CD4-positive, CD25-positive, alpha-beta regulatory T cell (primary cell): Measurements from ENCODE around the gene LMO7. TPM values are rescaled to one million over a fixed set of nuclear protein-coding genes. Genes with fewer than 3 reads are reported as not detected.

Experiments
- ATAC-seq, 2 donors: fragments of 150-1000 bp; cut with Tn5 transposase; one replicate each; pipeline ENCODE4 v1.10.0; 2021; ENCODE audit warnings: low read depth in 2 of 2, moderate number of reproducible peaks in 2 of 2, moderate library complexity in 1 of 2
- DNase-seq, 3 donors: peaks; one replicate each; pipeline versions ENCODE4 v3.0.0 to v3.0.0-alpha.2; 2012 to 2022; ENCODE audit warnings: mixed read lengths in 1 of 3
- H3K27ac ChIP-seq: one replicate; pipeline ENCODE4 v1.7.0; 2013; ENCODE audit warnings: mild to moderate bottlenecking, low read length; ENCODE audit not compliant: insufficient read depth, poor library complexity, severe bottlenecking
- H3K27me3 ChIP-seq: one replicate; pipeline ENCODE4 v1.7.0; 2013; ENCODE audit warnings: low read length; ENCODE audit not compliant: control insufficient read depth, insufficient read depth
- H3K36me3 ChIP-seq: one replicate; pipeline ENCODE4 v1.7.0; 2013; ENCODE audit warnings: mild to moderate bottlenecking, low read length, moderate library complexity; ENCODE audit not compliant: control insufficient read depth, insufficient read depth
- H3K4me1 ChIP-seq: 2 replicates; pipeline ENCODE4 v1.7.0; 2013; ENCODE audit warnings: mild to moderate bottlenecking, low read length; ENCODE audit not compliant: insufficient read depth, control insufficient read depth, poor library complexity, severe bottlenecking
- H3K4me3 ChIP-seq: one replicate; pipeline ENCODE4 v1.7.0; 2013; ENCODE audit warnings: low read depth, mild to moderate bottlenecking, low read length, moderate library complexity
- H3K9me3 ChIP-seq, 2 experiments: 1 replicate in 1 of 2; 2 replicates in 1 of 2; pipeline ENCODE4 v1.7.0; 2013; ENCODE audit warnings: low read length in 2 of 2, mild to moderate bottlenecking in 1 of 2, moderate library complexity in 1 of 2; ENCODE audit not compliant: control insufficient read depth in 2 of 2
- H3K27ac Mint-ChIP-seq, 3 donors: one replicate each; pipeline ENCODE4 v1.8.0; 2020 to 2022; ENCODE audit warnings: mild to moderate bottlenecking in 3 of 3, mixed read lengths in 3 of 3, moderate library complexity in 2 of 3
- H3K27me3 Mint-ChIP-seq: one replicate; pipeline ENCODE4 v1.8.0; 2022; ENCODE audit warnings: mild to moderate bottlenecking, mixed read lengths
- H3K36me3 Mint-ChIP-seq: one replicate; pipeline ENCODE4 v1.8.0; 2020; ENCODE audit warnings: mixed read lengths
- H3K4me1 Mint-ChIP-seq, 4 donors: one replicate each; pipeline ENCODE4 v1.8.0; 2020 to 2022; ENCODE audit warnings: mixed read lengths in 4 of 4, mild to moderate bottlenecking in 1 of 4
- H3K4me3 Mint-ChIP-seq, 4 donors: one replicate each; pipeline ENCODE4 v1.8.0; 2020 to 2022; ENCODE audit warnings: mild to moderate bottlenecking in 4 of 4, mixed read lengths in 4 of 4, moderate library complexity in 3 of 4
- H3K9me3 Mint-ChIP-seq, 7 donors: one replicate each; pipeline ENCODE4 v1.8.0; 2020 to 2022; ENCODE audit warnings: mixed read lengths in 7 of 7, mild to moderate bottlenecking in 3 of 7, moderate library complexity in 2 of 7
- polyA plus RNA-seq, 4 donors: library from polyadenylated mRNA; unstranded; fragments of 300-500 nt; fragmentation: Illumina TruSeq; gene quantifications; one replicate each; pipeline ENCODE4 v1.2.3, GENCODE V29; 2021
- total RNA-seq: library from RNA; stranded (reverse); gene quantifications from one replicate; pipeline ENCODE4 v1.2.3, GENCODE V29; 2022

Gene LMO7
- total and polyA plus RNA-seq, 5 donors from 2014 or later: 4.2 to 22.5 (median 10.6) TPM

DNA sequence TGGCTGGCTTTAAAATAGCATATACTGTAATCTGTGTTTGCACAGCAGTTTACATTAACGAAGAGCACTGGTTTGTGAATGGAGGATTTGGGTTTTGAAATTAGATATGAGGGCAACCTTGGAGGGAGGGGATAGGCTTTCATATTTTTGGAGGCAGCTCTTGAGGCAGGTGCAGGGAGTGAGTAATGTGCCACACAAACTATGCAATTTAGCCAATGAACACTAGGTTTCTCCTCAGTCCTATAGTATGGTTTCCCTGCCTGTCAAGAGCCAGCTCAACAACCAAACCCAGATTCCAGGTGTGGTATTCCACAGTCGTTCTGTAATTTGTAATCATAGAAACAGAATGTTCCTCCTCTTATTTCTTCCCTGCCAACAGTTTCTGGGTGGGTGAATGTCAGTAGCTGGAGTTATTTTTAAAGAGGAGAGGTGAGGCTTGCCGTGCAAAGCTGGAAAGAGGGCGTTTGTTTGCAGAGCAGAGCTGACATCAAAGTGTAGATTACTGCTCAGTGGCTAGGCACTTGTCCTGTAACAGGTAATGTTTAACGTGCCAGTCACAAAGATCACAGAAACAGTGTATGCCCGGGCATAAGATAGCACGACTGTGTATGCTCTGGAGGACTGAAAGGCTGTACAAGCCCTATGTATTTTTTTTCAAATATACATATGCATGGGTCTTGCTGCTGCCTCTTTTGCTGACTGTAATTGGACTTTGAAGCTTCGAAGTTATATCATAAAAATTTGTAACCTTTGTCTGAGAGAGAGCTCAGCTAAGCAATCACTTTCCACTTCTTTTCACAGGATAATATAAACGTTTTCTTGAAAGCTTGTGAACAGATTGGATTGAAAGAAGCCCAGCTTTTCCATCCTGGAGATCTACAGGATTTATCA lies 124.2 kb downstream of the LMO7 start:
- DNase-seq (peak in 2 of 3 donors; percentile 29 to 35), ATAC-seq (peak; percentile 50 to 65)
- H3K27me3 Mint-ChIP-seq: no peaks in the 10 kb centered on the region
- H3K27ac ChIP-seq: peak overlapping the region; percentile 60
- H3K4me1 Mint-ChIP-seq: peaks cover 17 to 74% (median 43%) of the 10 kb centered on the region in 4 donors
- no peaks in the 10 kb centered on the region for H3K36me3 Mint-ChIP-seq
- H3K4me3 Mint-ChIP-seq: peak overlapping the region; percentile 85 to 90 (median 87)
- H3K9me3 Mint-ChIP-seq: peaks cover 0 to 1% (median 0%) of the 10 kb centered on the region in 7 donors
- H3K27me3 ChIP-seq: no peaks in the 10 kb centered on the region
- H3K27ac Mint-ChIP-seq: peak overlapping the region; percentile 67 to 90 (median 88)
- no peaks in the 10 kb centered on the region for H3K9me3 ChIP-seq
- no peaks in the 10 kb centered on the region for H3K36me3 ChIP-seq
- H3K4me1 ChIP-seq: peaks cover 26% of the 10 kb centered on the region
- peak overlapping the region; percentile 75 for H3K4me3 ChIP-seq

DNA sequence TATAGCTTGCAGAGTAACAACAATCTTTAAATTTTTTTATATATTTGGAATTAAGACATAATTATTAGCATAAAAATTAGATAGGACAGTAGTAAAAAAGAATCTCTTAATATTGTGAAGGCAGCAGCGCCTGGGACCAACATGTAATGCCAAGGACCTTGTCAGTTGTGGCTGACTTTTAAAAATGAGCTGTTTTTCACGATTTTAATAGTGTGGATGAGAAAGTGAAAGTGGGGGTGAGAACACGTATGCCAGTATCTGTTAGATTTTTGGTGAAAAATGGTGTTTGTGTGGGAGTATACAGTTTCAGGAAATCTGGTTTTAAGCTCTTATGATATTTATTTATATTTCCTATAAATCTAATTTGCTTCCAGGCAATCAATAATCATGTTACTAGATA lies 125.2 kb downstream of the LMO7 start:
- H3K9me3 ChIP-seq: no peaks in the 10 kb centered on the region
- Mint-ChIP-seq H3K27ac (peak overlapping the region; percentile 70 to 90 (median 85)), H3K4me1 (peaks cover 17 to 76% (median 46%) of the 10 kb centered on the region in 4 donors), H3K27me3 (no peaks in the 10 kb centered on the region), H3K4me3 (peak overlapping the region in 3 of 4 donors; percentile 26 to 88 (median 86)), H3K36me3 (no peaks in the 10 kb centered on the region), H3K9me3 (peaks cover 0 to 2% (median 0%) of the 10 kb centered on the region in 7 donors)
- H3K27me3 ChIP-seq: no peaks in the 10 kb centered on the region
- no peaks in the 10 kb centered on the region for H3K36me3 ChIP-seq
- peaks cover 26% of the 10 kb centered on the region for H3K4me1 ChIP-seq
- ATAC-seq: no peak
- DNase-seq: peak in 1 of 3 donors; percentile 51
- H3K27ac ChIP-seq: peak overlapping the region; percentile 60
- H3K4me3 ChIP-seq: peak overlapping the region; percentile 75

DNA sequence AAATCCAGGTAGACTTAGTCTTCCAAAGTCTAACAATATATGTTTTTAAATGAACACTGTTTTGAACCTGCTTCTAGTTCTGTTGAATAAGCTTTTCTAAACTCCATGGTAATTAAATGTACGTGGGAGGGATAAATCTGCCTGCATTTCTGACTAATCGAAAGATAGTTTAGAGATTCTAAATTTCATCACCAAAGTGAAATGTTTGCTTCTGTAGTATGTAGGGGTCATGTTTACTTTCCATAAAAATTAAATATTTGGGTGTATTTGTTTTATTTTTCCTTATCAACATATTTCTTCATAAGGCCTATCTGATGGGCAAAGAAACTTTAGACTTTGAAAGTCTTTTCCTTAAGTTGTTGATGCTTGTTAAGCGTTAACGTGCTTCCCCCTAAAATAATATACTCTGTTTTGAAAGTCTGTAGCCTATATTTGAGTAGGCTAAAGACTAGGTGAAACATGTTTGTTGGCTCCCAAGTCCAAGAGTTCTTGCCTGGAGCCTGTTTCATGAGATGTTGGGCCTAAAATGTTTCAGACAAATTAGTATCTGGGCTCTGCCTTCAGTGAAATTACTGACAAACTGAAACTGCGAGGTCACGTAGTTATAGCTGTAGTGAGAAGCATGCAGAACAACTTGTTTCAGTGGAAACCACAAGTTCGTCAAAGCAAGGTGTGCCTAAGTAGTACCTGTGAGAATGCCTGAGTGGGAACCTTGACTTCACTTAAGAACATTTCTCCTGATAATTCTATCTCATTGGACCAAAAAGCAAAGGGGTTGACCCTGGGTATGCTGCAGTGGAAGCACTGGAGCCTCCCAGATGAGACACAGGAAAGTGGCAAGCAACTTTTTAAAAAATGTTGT lies 126.2 kb downstream of the LMO7 start:
- H3K4me3 ChIP-seq: peak overlapping the region; percentile 75
- H3K36me3 Mint-ChIP-seq: no peaks in the 10 kb centered on the region
- peaks cover 25% of the 10 kb centered on the region for H3K4me1 ChIP-seq
- ATAC-seq (peak; percentile 76 to 81), DNase-seq (peak; percentile 3 to 76 (median 57))
- H3K27me3 ChIP-seq: no peaks in the 10 kb centered on the region
- peaks cover 21 to 74% (median 47%) of the 10 kb centered on the region in 4 donors for H3K4me1 Mint-ChIP-seq
- peaks cover 0 to 7% (median 0%) of the 10 kb centered on the region in 7 donors for H3K9me3 Mint-ChIP-seq
- H3K27me3 Mint-ChIP-seq: no peaks in the 10 kb centered on the region
- no peaks in the 10 kb centered on the region for H3K36me3 ChIP-seq
- peak overlapping the region; percentile 6 to 90 (median 86) for H3K4me3 Mint-ChIP-seq
- H3K27ac ChIP-seq: peak overlapping the region; percentile 60
- H3K27ac Mint-ChIP-seq: peak overlapping the region; percentile 87 to 93 (median 90)
- no peaks in the 10 kb centered on the region for H3K9me3 ChIP-seq

DNA sequence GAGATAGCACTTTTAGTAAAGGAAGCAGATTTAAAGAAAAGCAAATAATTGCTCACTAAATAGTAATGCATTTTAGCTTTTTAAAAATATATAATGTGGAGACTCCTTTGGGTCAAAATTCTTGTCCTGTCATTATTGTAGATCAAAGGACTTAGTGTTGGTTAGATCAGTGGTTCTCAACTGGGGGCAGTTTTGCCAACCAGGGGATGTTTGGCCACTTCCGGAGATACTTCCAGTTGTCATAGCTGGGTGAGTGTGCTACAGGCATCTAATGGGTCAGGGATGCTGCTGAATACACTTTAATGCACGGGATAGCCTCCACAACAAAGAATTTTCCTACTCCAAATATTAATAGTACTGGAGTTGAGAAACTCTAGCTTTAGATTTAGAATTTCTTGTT lies 126.8 kb downstream of the LMO7 start:
- ATAC-seq: no peak
- Histone ChIP-seq H3K4me3 (peak overlapping the region; percentile 75), H3K36me3 (no peaks in the 10 kb centered on the region), H3K4me1 (peaks cover 23% of the 10 kb centered on the region), H3K9me3 (no peaks in the 10 kb centered on the region), H3K27ac (peak overlapping the region; percentile 60), H3K27me3 (no peaks in the 10 kb centered on the region)
- Mint-ChIP-seq H3K4me1 (peaks cover 18 to 71% (median 42%) of the 10 kb centered on the region in 4 donors), H3K27me3 (no peaks in the 10 kb centered on the region), H3K27ac (peak overlapping the region; percentile 87 to 93 (median 90)), H3K9me3 (peaks cover 0 to 7% (median 0%) of the 10 kb centered on the region in 7 donors), H3K4me3 (peak overlapping the region; percentile 6 to 90 (median 86)), H3K36me3 (no peaks in the 10 kb centered on the region)
- peak in 1 of 3 donors; percentile 3 for DNase-seq

DNA sequence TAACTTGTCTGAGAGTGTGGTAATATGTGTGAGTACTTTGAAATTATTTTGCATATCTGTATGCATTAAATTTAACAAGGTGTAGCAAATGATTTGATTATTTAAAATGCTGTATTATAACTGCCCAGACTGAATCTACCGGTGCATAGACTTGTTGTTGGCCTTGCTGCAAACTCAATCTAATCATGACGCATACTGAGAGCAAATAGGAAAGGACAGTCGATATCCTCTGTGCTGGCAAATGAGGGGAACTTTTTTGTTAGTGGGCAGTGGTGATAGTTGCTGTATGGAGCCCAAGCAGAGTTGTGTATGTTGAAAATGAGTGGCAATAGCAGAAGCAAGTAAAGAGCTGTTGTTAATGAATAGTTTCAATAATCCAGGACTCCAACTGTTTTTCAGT lies 127.4 kb downstream of the LMO7 start:
- Histone ChIP-seq H3K4me3 (no peak overlapping the region), H3K36me3 (no peaks in the 10 kb centered on the region), H3K9me3 (no peaks in the 10 kb centered on the region), H3K27me3 (no peaks in the 10 kb centered on the region), H3K4me1 (peaks cover 23% of the 10 kb centered on the region), H3K27ac (no peak overlapping the region)
- ATAC-seq: no peak
- Mint-ChIP-seq H3K9me3 (peaks cover 0 to 7% (median 0%) of the 10 kb centered on the region in 7 donors), H3K4me3 (peak overlapping the region in 2 of 4 donors; percentile 45 to 87), H3K4me1 (peaks cover 18 to 67% (median 42%) of the 10 kb centered on the region in 4 donors), H3K27me3 (no peaks in the 10 kb centered on the region), H3K36me3 (no peaks in the 10 kb centered on the region), H3K27ac (peak overlapping the region; percentile 74 to 90 (median 80))
- no peak for DNase-seq

DNA sequence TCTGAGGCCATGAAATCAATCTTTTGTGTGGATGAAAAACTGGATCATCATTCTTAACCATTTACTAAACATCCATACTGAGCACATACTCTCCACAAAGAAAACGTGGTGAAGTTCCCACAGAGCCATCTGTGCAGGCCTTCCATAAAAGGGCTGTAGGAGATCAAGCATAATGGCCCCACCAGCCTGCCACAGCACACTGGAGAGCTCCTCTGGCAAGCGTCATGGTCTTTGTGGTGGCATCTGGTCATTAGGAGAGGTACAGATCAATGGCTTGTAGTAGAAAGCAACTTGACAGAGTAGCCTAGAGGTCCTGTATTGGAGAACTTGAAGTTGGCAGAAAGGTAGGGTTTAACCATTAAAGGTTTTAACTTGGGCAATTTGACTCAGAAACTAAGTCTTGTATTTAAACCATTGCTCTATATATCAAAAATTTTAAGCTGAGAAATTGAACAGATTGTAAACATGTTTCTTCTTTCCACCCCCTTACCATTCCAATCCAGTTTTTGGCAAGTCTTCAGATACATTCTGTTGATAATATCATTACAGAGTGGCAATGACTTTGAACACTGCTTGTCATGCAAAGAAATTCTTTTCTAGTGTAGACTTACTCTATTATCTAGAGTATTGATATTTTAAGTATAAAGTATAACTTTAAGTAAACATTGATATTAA lies 128.3 kb downstream of the LMO7 start:
- no peak overlapping the region for H3K4me3 ChIP-seq
- no peak for ATAC-seq
- H3K36me3 ChIP-seq: no peaks in the 10 kb centered on the region
- Mint-ChIP-seq H3K9me3 (peaks cover 0 to 7% (median 0%) of the 10 kb centered on the region in 7 donors), H3K4me3 (peak overlapping the region in 1 of 4 donors; percentile 22), H3K27me3 (no peaks in the 10 kb centered on the region), H3K36me3 (no peaks in the 10 kb centered on the region), H3K27ac (peak overlapping the region; percentile 64 to 90 (median 78)), H3K4me1 (peaks cover 18 to 63% (median 40%) of the 10 kb centered on the region in 4 donors)
- H3K4me1 ChIP-seq: peaks cover 23% of the 10 kb centered on the region
- H3K27me3 ChIP-seq: no peaks in the 10 kb centered on the region
- H3K9me3 ChIP-seq: no peaks in the 10 kb centered on the region
- no peak overlapping the region for H3K27ac ChIP-seq
- DNase-seq: no peak

DNA sequence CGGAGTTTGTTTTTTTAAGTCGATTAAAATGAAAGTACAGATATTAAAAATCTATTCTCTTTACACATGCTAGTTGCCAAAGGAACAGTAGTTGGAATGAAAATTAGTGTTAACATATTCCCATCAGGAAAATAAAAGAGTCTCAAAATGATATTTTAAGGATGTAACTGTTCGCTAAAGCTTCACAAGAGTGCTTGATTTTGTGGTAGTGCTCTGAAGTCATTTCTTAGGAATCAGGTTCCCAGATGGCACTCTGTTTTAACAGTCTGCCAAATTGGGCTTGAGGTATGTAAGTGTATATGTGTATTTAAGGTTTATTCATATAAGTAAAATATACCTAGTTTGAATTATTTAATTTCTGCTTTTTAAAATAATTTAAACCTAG lies 128.8 kb downstream of the LMO7 start:
- Mint-ChIP-seq H3K4me3 (no peak overlapping the region), H3K27ac (no peak overlapping the region), H3K4me1 (peaks cover 18 to 63% (median 40%) of the 10 kb centered on the region in 4 donors), H3K27me3 (no peaks in the 10 kb centered on the region), H3K9me3 (peaks cover 0 to 7% (median 0%) of the 10 kb centered on the region in 7 donors), H3K36me3 (no peaks in the 10 kb centered on the region)
- H3K9me3 ChIP-seq: no peaks in the 10 kb centered on the region
- ATAC-seq (no peak), DNase-seq (no peak)
- H3K4me1 ChIP-seq: peaks cover 23% of the 10 kb centered on the region
- no peak overlapping the region for H3K27ac ChIP-seq
- H3K27me3 ChIP-seq: no peaks in the 10 kb centered on the region
- no peak overlapping the region for H3K4me3 ChIP-seq
- H3K36me3 ChIP-seq: no peaks in the 10 kb centered on the region
